MCF 10A (cell line): ENCODE results near the gene PRRX2. TPM values are rescaled to one million over a fixed set of nuclear protein-coding genes. Genes with fewer than 3 reads are reported as not detected.

ENCODE experiments used
- BruUV-seq: library from RNA; stranded (reverse); fragments of 400-500 nt; replicated peaks from 2 replicates; lab custom pipeline; 2021; lab: Mats Ljungman, UMichigan
- CTCF ChIA-PET: fragments of 300-600 bp; sonication (Branson Sonifier 250); formaldehyde crosslinking; extraction: SDS; loops from one replicate; lab custom pipeline; 2021; ENCODE audit warnings: antibody characterized with exemption, inconsistent platforms; lab: Yijun Ruan, JAX
- POLR2A ChIA-PET: fragments of 300-600, 350-650 bp; sonication (Branson Sonifier 250); formaldehyde crosslinking; extraction: SDS; loops from one replicate; lab custom pipeline; 2020; ENCODE audit warnings: antibody characterized with exemption, inconsistent platforms; lab: Yijun Ruan, JAX
- DNase-seq: peaks from one replicate; pipeline ENCODE4 v3.0.0-alpha.2; 2018; ENCODE audit not compliant: unreplicated experiment
- H3K27ac Mint-ChIP-seq: one replicate; pipeline ENCODE4 v1.8.0; 2022; ENCODE audit warnings: mild to moderate bottlenecking, low read depth, mixed read lengths; ENCODE audit not compliant: unreplicated experiment
- H3K27me3 Mint-ChIP-seq: one replicate; pipeline ENCODE4 v1.8.0; 2022; ENCODE audit warnings: mixed read lengths; ENCODE audit not compliant: insufficient read depth, unreplicated experiment
- H3K36me3 Mint-ChIP-seq: one replicate; pipeline ENCODE4 v1.8.0; 2022; ENCODE audit warnings: mild to moderate bottlenecking, moderate library complexity, mixed read lengths; ENCODE audit not compliant: insufficient read depth, unreplicated experiment
- H3K4me1 Mint-ChIP-seq: one replicate; pipeline ENCODE4 v1.8.0; 2022; ENCODE audit warnings: mixed read lengths; ENCODE audit not compliant: insufficient read depth, unreplicated experiment
- H3K4me3 Mint-ChIP-seq: one replicate; pipeline ENCODE4 v1.8.0; 2022; ENCODE audit warnings: mild to moderate bottlenecking, moderate library complexity, mixed read lengths; ENCODE audit not compliant: unreplicated experiment
- H3K9me3 Mint-ChIP-seq: one replicate; pipeline ENCODE4 v1.8.0; 2022; ENCODE audit warnings: mixed read lengths; ENCODE audit not compliant: unreplicated experiment
- intact Hi-C: fragments of 100-400 bp; cut with micrococcal nuclease; formaldehyde crosslinking; loops from 2 replicates; pipeline ENCODE4 v1.14.1; 2022
- total RNA-seq: library from RNA; stranded (reverse); gene quantifications from 2 replicates; pipeline ENCODE4 v1.2.3, GENCODE V29; 2022
- TF ChIP-seq, protein P1 (sequence below): fragments of 200-600 bp; IDR thresholded peaks from one replicate; pipeline ENCODE4 v1.8.0; 2022; ENCODE audit warnings: antibody characterized with exemption, mild to moderate bottlenecking; ENCODE audit not compliant: unreplicated experiment

Gene PRRX2
- total RNA-seq, 1 experiment from 2014 or later = not detected

DNA sequence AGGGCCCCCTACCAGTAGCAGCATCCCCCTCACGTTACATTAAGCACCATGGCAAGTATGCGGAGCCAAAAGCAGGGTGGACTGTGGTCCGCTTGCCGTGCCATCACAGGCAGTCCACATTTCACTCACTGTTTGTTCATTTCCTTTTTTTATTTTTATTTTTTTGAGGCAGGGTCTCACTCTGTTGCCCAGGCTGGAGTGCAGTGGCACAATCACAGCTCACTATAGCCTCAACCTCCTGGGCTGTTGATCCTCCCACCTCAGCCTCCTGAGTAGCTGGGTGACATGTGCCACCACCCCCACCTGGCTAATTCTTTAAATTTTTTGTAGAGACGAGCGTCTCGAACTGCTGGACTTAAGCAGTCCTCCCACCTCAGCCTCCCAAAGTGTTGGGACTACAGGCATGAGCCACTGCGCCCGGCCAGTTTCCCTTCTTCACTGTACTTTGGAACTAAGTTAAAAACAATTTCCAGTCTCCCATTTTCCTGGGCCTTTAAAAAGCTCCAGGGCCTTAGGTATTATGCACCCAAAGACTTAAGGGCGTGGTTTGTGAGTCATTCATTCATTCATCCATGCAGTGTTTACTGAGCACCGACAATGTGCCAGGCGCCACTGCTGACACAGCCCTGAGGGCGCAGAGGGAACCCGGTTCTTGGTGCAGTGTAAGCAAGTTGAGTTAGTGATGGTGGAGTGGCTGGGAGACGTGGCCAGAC lies 19.9 kb downstream of the PRRX2 start:
- Mint-ChIP-seq H3K36me3 (no peaks in the 10 kb centered on the region), H3K27me3 (peaks cover 7% of the 10 kb centered on the region), H3K27ac (no peak overlapping the region), H3K4me3 (no peak overlapping the region), H3K9me3 (no peaks in the 10 kb centered on the region), H3K4me1 (peaks cover 7% of the 10 kb centered on the region)
- ChIA-PET CTCF (no interaction called here), POLR2A (interaction anchor here (1.4 to 1.5 kb wide), 2 partner anchors 10 to 507 kb away, joined by 3 read pairs; partner anchors contain the start of gene IER5L)
- TF ChIP-seq, protein P1, sequence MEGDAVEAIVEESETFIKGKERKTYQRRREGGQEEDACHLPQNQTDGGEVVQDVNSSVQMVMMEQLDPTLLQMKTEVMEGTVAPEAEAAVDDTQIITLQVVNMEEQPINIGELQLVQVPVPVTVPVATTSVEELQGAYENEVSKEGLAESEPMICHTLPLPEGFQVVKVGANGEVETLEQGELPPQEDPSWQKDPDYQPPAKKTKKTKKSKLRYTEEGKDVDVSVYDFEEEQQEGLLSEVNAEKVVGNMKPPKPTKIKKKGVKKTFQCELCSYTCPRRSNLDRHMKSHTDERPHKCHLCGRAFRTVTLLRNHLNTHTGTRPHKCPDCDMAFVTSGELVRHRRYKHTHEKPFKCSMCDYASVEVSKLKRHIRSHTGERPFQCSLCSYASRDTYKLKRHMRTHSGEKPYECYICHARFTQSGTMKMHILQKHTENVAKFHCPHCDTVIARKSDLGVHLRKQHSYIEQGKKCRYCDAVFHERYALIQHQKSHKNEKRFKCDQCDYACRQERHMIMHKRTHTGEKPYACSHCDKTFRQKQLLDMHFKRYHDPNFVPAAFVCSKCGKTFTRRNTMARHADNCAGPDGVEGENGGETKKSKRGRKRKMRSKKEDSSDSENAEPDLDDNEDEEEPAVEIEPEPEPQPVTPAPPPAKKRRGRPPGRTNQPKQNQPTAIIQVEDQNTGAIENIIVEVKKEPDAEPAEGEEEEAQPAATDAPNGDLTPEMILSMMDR = no peak
- peak; percentile 79 for DNase-seq
- intact Hi-C loops = no loop called here
- no TSS peak for BruUV-seq

DNA sequence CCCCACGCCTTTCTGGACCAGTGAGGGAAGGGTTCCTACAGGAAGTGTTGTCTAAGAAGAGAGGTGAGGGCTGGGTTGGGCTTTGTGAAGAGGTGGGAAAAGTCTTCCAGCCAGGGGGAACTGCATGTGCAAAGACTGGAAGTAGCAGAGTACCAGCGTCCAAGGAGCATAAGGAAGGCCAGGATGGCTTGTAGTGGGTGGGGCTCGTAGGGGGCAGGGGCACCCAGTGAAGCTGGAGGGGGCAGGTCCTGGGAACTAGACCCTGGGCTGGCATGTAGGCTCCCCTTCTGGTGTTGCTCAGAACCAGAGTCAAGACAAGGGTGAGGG lies 20.4 kb downstream of the PRRX2 start:
- H3K36me3 Mint-ChIP-seq = no peaks in the 10 kb centered on the region
- no peaks in the 10 kb centered on the region for H3K9me3 Mint-ChIP-seq
- H3K4me3 Mint-ChIP-seq = no peak overlapping the region
- peaks cover 7% of the 10 kb centered on the region for H3K4me1 Mint-ChIP-seq
- ChIA-PET CTCF (no interaction called here), POLR2A (interaction anchor here (1.4 to 1.5 kb wide), 2 partner anchors 10 to 508 kb away, joined by 3 read pairs; partner anchors contain the start of gene IER5L)
- TF ChIP-seq, protein P1 = no peak
- no TSS peak for BruUV-seq
- no peak for DNase-seq
- no peak overlapping the region for H3K27ac Mint-ChIP-seq
- intact Hi-C loops = no loop called here
- peaks cover 2% of the 10 kb centered on the region for H3K27me3 Mint-ChIP-seq

DNA sequence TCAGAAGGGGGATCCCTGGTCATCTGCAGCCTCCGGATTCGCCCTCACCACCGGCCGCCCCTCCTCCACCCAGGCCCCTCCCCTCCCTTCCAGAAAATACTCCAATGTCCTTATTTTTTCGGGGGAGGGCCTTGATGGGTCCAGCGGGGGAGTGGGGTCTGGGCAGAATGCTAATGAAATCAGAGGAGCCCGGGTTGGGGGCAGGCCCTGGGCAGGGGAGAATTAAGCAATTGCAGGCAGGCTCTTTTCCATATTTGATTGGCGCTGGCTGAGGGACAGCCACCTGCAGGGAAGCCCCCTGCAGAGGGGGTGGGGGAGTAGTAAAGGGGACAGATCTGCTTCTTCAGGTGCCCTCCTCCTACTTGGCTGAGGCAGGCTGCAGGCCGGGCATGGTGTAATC lies 21.3 kb downstream of the PRRX2 start:
- no TSS peak for BruUV-seq
- TF ChIP-seq, protein P1 = no peak
- Mint-ChIP-seq H3K4me1 (peaks cover 7% of the 10 kb centered on the region), H3K4me3 (no peak overlapping the region), H3K9me3 (no peaks in the 10 kb centered on the region), H3K27me3 (no peaks in the 10 kb centered on the region), H3K27ac (no peak overlapping the region), H3K36me3 (no peaks in the 10 kb centered on the region)
- ChIA-PET POLR2A (interaction anchor here (1.4 to 1.5 kb wide), 2 partner anchors 9 to 509 kb away, joined by 3 read pairs; partner anchors contain the start of gene IER5L), CTCF (interaction anchor here (1.1 kb wide), 1 partner anchor 43 kb away, joined by 3 read pairs; no protein-coding TSS in a partner anchor)
- intact Hi-C loops = no loop called here
- DNase-seq = no peak

- Mint-ChIP-seq H3K27ac (no peak overlapping the region), H3K27me3 (no peaks in the 10 kb centered on the region), H3K4me3 (no peak overlapping the region), H3K9me3 (no peaks in the 10 kb centered on the region), H3K4me1 (peaks cover 7% of the 10 kb centered on the region), H3K36me3 (no peaks in the 10 kb centered on the region)
- TF ChIP-seq, protein P1 = no peak
- POLR2A ChIA-PET = no interaction called here
- DNase-seq = no peak
- no TSS peak for BruUV-seq
- intact Hi-C loops = no loop called here
- CTCF ChIA-PET = interaction anchor here (1.1 kb wide), 1 partner anchor 43 kb away, joined by 3 read pairs; no protein-coding TSS in a partner anchor
These were observed 21.9 kb downstream of the PRRX2 start for GRCh38 chr9:129687391-129687790.
